ENCODE results near the gene SYT8. TPM values are rescaled to one million over a fixed set of nuclear protein-coding genes. Genes with fewer than 3 reads are reported as not detected.

The SYT8 gene
- total and polyA plus RNA-seq, 2 of the 8 experiments (the other 6 are each of a cell fraction or from before 2014, with no cell fraction given) = not detected

DNA sequence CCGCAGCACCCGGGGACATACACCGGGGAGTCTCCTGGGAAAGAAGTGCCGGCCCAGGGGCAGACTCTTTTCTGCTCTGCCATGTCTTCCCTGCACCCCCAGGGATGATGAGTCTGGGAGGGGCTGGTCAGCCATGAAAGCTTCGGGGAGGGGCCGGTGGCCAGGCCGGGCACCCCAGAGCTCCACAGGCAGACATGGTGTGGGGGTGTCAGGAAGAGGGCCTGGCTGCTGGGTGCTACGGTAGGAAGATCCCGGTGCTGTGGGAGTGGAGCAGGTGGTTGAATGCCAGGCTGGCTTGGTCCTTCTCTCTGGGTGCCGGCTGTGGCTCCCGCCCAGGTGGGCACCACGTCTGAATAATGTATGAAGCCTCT, 35.5 kb downstream of the SYT8 start (continued):
- TF ChIP-seq GTF2F1 (IDR thresholded peaks at IDR 0.05; ENCODE audit: borderline replicate concordance, low read depth, low read length) (no peak), SUZ12 (IDR thresholded peaks at IDR 0.05; ENCODE audit: low read length) (no peak)
